Measurements from ENCODE around the gene SMIM36. TPM values are rescaled to one million over a fixed set of nuclear protein-coding genes. Genes with fewer than 3 reads are reported as not detected.

SMIM36 gene
- total and polyA plus RNA-seq, 2 of the 8 experiments (the other 6 are each of a cell fraction or from before 2014, with no cell fraction given): not detected

DNA sequence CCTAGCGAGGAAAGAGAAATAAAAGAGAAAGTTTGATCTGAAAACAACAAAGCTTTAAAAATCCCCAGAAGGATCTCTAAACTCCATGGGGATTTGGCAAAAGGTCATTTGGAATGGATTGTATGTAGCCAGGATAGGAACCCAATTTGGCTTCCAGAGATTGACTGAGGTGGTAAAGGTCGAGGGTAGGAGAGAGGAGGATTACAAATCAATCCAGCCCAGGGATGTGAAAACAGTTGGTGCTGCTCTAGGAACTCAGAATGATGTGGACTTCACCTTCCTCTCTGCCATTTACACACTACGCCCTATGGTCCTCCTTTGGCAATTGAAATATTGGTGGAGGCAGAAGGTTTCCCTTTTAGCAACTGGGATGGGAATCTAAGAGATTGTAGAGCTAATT, 18.8 kb upstream of the SMIM36 start:
- POLR2A ChIA-PET (ENCODE audit: partially characterized antibody): no interaction called here
- CTCF ChIA-PET (ENCODE audit: partially characterized antibody): interaction anchor here (1.1 to 7.8 kb wide), 9 partner anchors 18 to 295 kb away, joined by 3 to 169 read pairs (median 6); no protein-coding TSS in a partner anchor
- TF ChIP-seq HDAC6 (IDR thresholded peaks at IDR 0.05; ENCODE audit: low read depth, low read length) (no peak), TAF7 (optimal IDR thresholded peaks at IDR 0.05; ENCODE audit: borderline replicate concordance, low read depth, low read length) (no peak), E2F6 (IDR thresholded peaks at IDR 0.05) (no peak), ATF3 (IDR thresholded peaks at IDR 0.05; ENCODE audit: insufficient read depth, low read depth, low read length) (no peak), RAD21 (IDR thresholded peaks at IDR 0.05 in 1 of 2, conservative IDR thresholded peaks at IDR 0.05 in 1 of 2; ENCODE audit: low read depth in 2 of 2, low read length in 2 of 2) (no peak), YY1 (IDR thresholded peaks at IDR 0.05; ENCODE audit: low read depth, low read length) (no peak), JUND (IDR thresholded peaks at IDR 0.05; ENCODE audit: low read length) (no peak)
- TF ChIP-seq, protein P1, sequence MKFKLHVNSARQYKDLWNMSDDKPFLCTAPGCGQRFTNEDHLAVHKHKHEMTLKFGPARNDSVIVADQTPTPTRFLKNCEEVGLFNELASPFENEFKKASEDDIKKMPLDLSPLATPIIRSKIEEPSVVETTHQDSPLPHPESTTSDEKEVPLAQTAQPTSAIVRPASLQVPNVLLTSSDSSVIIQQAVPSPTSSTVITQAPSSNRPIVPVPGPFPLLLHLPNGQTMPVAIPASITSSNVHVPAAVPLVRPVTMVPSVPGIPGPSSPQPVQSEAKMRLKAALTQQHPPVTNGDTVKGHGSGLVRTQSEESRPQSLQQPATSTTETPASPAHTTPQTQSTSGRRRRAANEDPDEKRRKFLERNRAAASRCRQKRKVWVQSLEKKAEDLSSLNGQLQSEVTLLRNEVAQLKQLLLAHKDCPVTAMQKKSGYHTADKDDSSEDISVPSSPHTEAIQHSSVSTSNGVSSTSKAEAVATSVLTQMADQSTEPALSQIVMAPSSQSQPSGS (IDR thresholded peaks at IDR 0.05; ENCODE audit: low read length): no peak

More for the DNA sequence above, 18.8 kb upstream of the SMIM36 start:
- Histone ChIP-seq H3K56ac (replicated peaks; ENCODE audit: insufficient read length, low read depth, low read length) (no peak overlapping the region), H3K9me3 (ENCODE audit: insufficient read depth in 2 of 2, low read depth in 1 of 2, low read length in 1 of 2) (no peaks in the 10 kb centered on the region), H2AK5ac (ENCODE audit: low read depth, low read length) (no peak overlapping the region), H3K79me2 (ENCODE audit: control insufficient read depth in 1 of 2, insufficient read depth in 2 of 2, low read length in 2 of 2) (no peaks in the 10 kb centered on the region), H3K4me2 (ENCODE audit: insufficient read depth in 1 of 2, low read depth in 2 of 2, low read length in 2 of 2) (no peak overlapping the region), H3K9ac (replicated peaks in 1 of 4; ENCODE audit: extremely low read depth in 1 of 4, low read depth in 3 of 4, low read length in 3 of 4) (no peak overlapping the region), H2BK12ac (ENCODE audit: low read depth, low read length) (no peak overlapping the region), H2BK120ac (replicated peaks; ENCODE audit: low read depth, low read length) (no peak overlapping the region), H3K23ac (ENCODE audit: insufficient read length) (no peak overlapping the region), H3K4me3 (ENCODE audit: extremely low read depth in 1 of 4, insufficient read depth in 2 of 4, low read depth in 3 of 4, low read length in 4 of 4) (no peak overlapping the region), H3K27ac (ENCODE audit: low read depth, low read length) (no peak overlapping the region), H4K8ac (ENCODE audit: extremely low read depth, insufficient read depth, low read length) (no peak overlapping the region), H4K91ac (replicated peaks; ENCODE audit: insufficient read length, low read length) (no peak overlapping the region), H3K27me3 (replicated peaks in 1 of 4; ENCODE audit: control insufficient read depth in 3 of 4, extremely low read depth in 1 of 4, insufficient read depth in 3 of 4, low read length in 3 of 4) (no peaks in the 10 kb centered on the region), H3K36me3 (ENCODE audit: control insufficient read depth in 2 of 4, insufficient read depth in 4 of 4, low read length in 3 of 4) (no peaks in the 10 kb centered on the region), H3K4me1 (replicated peaks in 1 of 4; ENCODE audit: control insufficient read depth in 3 of 4, insufficient read depth in 4 of 4, low read length in 3 of 4) (peaks cover 0 to 2% (median 0%) of the 10 kb centered on the region in 4 experiments; a peak in 1 of 7 replicates), H4K5ac (ENCODE audit: insufficient read length, low read depth, low read length) (no peak overlapping the region), H3K14ac (ENCODE audit: insufficient read length) (no peak overlapping the region), H3K79me1 (ENCODE audit: low read depth, low read length) (no peaks in the 10 kb centered on the region), H2BK5ac (ENCODE audit: low read depth, low read length) (no peak overlapping the region), H3K23me2 (ENCODE audit: low read depth, low read length) (no peaks in the 10 kb centered on the region), H2BK15ac (ENCODE audit: low read length) (no peak overlapping the region), H3K4ac (replicated peaks; ENCODE audit: insufficient read length, low read depth, low read length) (no peak overlapping the region), H2AFZ (ENCODE audit: low read length) (peak overlapping the region; percentile 41; the same call in 1 of the 2 replicates), H2BK20ac (ENCODE audit: low read length) (no peak overlapping the region), H3K18ac (ENCODE audit: extremely low read depth, low read length) (no peak overlapping the region), H4K20me1 (replicated peaks in 1 of 2; ENCODE audit: control insufficient read depth in 1 of 2, insufficient read depth in 2 of 2, low read length in 2 of 2) (no peaks in the 10 kb centered on the region)
- FAIRE-seq (no peak), DNase-seq (ENCODE audit: low read depth in 1 of 2, low spot score in 2 of 2) (no peak)
- 94% methylated on average over 3 of the region's 3 CpGs; no CpG with 5 or more reads in 1 of the 2 experiments for WGBS, 2 experiments (ENCODE audit: extremely low coverage in 1 of 2, insufficient coverage in 1 of 2, insufficient read length in 1 of 2, insufficient replicate concordance in 2 of 2, low coverage in 1 of 2, low lambda C conversion rate in 2 of 2, missing lambda C conversion rate in 1 of 2)

Data from H1 (cell line).